ENCODE data around the gene BSDC1.
A peak's percentile ranks its signal among the peaks of the same experiment; 100 is the strongest.

BSDC1 gene

DNA sequence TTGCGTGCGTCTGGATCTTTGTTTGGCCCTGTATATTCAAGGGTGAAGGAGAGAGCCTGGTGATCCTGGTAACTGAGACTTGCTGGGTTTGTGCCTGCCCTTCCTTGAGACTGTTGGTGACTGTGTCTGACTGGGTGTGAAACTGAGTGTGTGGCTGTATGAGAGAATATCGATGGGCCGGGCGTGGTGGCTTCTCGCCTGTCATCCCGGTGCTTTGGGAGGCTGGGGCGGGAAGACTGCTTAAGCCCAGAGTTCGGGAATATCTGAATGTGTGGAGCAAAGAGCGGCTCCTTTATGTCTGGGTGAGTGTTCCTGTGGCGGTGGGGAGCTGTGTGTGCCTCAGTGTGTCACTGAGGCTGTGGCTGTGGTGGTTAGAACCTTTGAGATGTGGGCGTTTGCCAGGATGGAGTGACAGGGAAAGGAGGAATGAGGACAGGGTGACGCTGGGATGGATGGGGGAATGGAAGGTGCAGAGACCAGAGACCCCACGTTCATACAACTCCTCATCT, 55.5 kb downstream of the BSDC1 start:
- CTCF ChIA-PET: no interaction called here
- TF ChIP-seq, protein P1, sequence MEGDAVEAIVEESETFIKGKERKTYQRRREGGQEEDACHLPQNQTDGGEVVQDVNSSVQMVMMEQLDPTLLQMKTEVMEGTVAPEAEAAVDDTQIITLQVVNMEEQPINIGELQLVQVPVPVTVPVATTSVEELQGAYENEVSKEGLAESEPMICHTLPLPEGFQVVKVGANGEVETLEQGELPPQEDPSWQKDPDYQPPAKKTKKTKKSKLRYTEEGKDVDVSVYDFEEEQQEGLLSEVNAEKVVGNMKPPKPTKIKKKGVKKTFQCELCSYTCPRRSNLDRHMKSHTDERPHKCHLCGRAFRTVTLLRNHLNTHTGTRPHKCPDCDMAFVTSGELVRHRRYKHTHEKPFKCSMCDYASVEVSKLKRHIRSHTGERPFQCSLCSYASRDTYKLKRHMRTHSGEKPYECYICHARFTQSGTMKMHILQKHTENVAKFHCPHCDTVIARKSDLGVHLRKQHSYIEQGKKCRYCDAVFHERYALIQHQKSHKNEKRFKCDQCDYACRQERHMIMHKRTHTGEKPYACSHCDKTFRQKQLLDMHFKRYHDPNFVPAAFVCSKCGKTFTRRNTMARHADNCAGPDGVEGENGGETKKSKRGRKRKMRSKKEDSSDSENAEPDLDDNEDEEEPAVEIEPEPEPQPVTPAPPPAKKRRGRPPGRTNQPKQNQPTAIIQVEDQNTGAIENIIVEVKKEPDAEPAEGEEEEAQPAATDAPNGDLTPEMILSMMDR (IDR thresholded peaks at IDR 0.05; ENCODE audit: insufficient read depth, low read length, missing control alignments): no peak
- POLR2A ChIA-PET: no interaction called here
- H3K4me3 ChIP-seq (ENCODE audit: low read depth, low read length): no peak overlapping the region
- no peak for DNase-seq (ENCODE audit: low read depth, low spot score)

DNA sequence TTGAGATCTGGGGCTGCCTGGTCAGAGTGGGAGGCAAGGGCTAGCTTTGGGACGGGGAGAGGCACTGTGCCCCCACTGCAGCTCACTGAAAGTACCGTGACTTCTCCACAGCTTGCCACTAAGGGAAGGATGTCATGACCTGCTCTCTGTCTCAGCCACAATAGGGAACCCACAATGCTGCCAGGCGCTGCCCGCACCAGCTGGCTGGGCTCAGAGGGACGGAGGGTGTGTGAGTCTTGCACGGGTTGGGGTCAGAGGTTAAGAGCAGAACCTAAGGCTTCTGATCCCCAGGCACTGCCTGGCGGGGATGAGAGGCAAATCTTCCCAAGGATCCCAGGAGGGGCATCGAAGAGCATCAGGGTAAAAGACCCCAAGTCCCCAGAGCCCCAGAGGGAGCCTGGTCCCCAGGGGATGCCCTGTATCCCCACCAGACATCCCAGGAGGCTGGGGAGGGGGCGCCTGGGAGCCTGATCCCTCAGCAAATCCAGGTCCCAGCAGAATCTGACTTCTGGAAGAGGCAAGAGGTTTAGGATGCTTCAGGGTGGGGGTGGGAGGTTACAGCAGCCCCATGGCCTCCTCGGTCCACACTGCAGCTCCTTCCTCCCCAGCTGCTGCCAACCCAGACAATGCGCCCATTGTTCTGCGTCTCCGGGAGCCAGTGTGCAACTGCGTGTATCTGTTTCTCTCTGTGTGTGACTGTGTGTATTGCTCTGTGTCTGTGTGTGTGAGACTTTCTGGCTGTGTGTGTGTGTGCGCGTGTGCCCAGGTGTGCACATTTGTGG, 56.2 kb downstream of the BSDC1 start:
- ChIA-PET CTCF (interaction anchor here (1.1 to 2.8 kb wide), 3 partner anchors 9 to 122 kb away, joined by 6 to 15 read pairs (median 6); no protein-coding TSS in a partner anchor), POLR2A (no interaction called here)
- no peak overlapping the region for H3K4me3 ChIP-seq (ENCODE audit: low read depth, low read length)
- TF ChIP-seq, protein P1 (IDR thresholded peaks at IDR 0.05; ENCODE audit: insufficient read depth, low read length, missing control alignments): no peak
- no peak for DNase-seq (ENCODE audit: low read depth, low spot score)

DNA sequence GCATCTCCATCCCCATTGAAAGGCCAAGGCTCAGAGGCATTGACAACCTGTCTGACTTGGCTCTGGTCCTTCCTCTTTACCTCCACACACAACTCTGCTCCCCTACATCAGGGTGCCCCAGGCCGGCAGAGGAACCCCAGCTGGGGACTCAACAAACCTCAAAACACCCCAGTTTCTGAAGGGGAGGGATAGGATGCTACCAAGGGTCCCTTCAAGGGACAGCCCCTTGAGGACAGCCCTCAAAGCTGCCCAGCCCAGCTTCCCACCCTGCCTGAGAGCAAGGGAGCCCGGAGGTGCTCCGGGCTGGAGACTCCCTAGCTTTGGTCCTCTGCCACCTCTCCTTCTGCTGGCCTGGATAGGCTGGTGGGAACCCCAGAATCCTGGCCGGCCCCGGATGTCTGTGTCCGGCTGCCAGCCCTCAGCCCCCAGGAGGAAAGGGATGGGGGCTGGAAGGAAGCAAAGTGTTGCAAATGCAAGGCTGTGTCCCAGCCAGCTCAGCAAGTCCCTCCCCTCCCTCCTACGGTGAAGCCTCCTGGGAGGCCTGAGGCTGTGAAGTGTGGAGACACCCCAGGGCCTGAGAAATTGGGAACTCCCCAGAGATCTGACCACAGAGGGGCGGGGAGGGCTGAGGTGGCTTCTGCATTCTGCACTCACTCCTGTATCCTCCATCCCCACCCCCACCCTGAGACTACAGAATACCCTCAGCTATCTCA, 57.1 kb downstream of the BSDC1 start:
- H3K4me3 ChIP-seq (ENCODE audit: low read depth, low read length): no peak overlapping the region
- CTCF ChIA-PET: interaction anchor here (1.1 to 2.8 kb wide), 4 partner anchors 10 to 121 kb away, joined by 6 to 15 read pairs (median 10); no protein-coding TSS in a partner anchor
- DNase-seq (ENCODE audit: low read depth, low spot score): no peak
- POLR2A ChIA-PET: interaction anchor here (1.9 to 2.4 kb wide), 5 partner anchors 9 to 96 kb away, joined by 8 to 38 read pairs (median 19); no protein-coding TSS in a partner anchor
- TF ChIP-seq, protein P1 (IDR thresholded peaks at IDR 0.05; ENCODE audit: insufficient read depth, low read length, missing control alignments): no peak

DNA sequence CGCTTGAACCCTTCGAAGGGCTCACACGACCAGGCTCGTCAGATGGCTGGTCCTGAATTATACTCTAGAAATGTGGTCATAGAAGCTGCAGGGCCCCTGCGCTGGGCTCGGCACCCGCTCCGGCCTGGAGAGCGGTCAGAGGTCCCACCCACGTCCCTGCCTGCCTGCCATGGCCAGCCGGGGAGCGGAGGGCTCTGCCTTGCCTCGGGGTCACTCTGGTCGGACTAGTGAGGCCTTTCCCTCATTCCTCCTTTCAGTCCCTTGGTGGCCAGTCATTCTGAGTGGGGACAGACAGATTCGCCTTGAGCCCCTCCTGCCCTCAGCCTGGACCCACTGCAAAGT, 57.7 kb downstream of the BSDC1 start:
- no peak for DNase-seq (ENCODE audit: low read depth, low spot score)
- CTCF ChIA-PET: interaction anchor here (0.9 to 2.8 kb wide), 7 partner anchors 9 to 121 kb away, joined by 3 to 15 read pairs (median 4); partner anchors contain the start of genes EIF3I and TMEM234
- peak overlapping the region; percentile 77 for H3K4me3 ChIP-seq (ENCODE audit: low read depth, low read length)
- POLR2A ChIA-PET: interaction anchor here (0.5 to 2.4 kb wide), 32 partner anchors 9 to 264 kb away, joined by 3 to 38 read pairs (median 5); partner anchors contain the start of genes BSDC1, CCDC28B, FAM167B and FAM229A
- TF ChIP-seq, protein P1 (IDR thresholded peaks at IDR 0.05; ENCODE audit: insufficient read depth, low read length, missing control alignments): no peak

DNA sequence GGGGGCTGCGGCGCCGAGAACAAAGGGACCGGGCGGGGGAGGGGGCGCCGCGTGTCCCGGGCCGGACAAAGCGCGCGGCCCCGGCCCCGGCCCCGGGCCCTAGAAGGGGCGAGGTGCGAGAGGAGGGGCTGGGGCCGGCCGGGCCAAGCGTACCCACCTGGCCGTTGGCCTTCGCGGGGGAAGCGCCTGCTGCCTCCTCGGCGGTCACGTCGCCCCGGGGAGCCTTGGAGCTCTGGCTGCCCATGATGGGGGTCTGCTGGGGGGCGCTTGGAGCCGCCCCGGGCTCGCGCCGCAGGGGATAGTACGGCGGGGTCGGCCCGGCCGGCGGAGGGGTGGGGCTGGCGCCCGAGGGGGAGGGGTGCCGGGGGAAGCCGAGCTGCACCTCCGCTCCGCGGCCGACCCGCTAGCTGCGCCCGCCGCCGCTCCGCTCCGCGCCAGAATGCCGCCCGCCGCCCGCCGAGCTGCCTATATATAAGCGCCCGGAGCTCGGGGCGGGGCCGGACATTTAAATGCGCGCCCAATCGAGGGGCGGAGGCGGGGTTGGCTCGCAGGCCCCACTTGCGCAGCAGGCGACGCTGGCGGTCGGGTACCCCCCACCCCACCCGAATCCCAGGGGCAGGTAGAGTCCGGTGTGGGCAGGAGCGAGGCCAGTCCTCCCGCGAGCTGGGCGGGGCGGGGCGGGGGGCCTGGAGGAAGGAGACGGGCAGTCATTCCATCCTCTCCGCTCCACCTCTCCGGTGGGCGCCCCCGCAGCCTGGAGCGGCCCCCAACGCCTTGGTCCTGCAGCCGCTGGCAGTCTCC, 58.3 kb downstream of the BSDC1 start, which contains the start of gene MARCKSL1:
Gene MARCKSL1 (minus strand): TSS at position 444 of the 801 bp plus-strand sequence. CDS start 200 bp downstream, at position 244.
- H3K4me3 ChIP-seq (ENCODE audit: low read depth, low read length): peak within 1 kb of the TSS; percentile 77
- CTCF ChIA-PET: interaction anchor here (0.6 to 2.8 kb wide), 9 partner anchors 9 to 153 kb away, joined by 3 to 15 read pairs (median 4); partner anchors contain the start of genes EIF3I and TMEM234
- no peak for DNase-seq (ENCODE audit: low read depth, low spot score)
- TF ChIP-seq, protein P1 (IDR thresholded peaks at IDR 0.05; ENCODE audit: insufficient read depth, low read length, missing control alignments): no peak
- POLR2A ChIA-PET: interaction anchor here (0.5 to 2.4 kb wide), 35 partner anchors 8 to 263 kb away, joined by 3 to 38 read pairs (median 5); partner anchors contain the start of genes BSDC1, CCDC28B, FAM167B and FAM229A

All from AG04449 (cell line).